22Rv1 (cell line): ENCODE measurements around the gene TIGAR.

Source experiments
- ZFX ChIP-seq: fragments of 450-650 bp; IDR thresholded peaks from 2 replicates; pipeline ENCODE4 v1.6.1; 2017; ENCODE audit warnings: antibody characterized with exemption, borderline replicate concordance
- TF ChIP-seq, protein P1 (sequence below): fragments of 450-650 bp; IDR thresholded peaks from 2 replicates; pipeline ENCODE4 v1.5.1; 2017; ENCODE audit warnings: mild to moderate bottlenecking

GRCh38 chr12:4366090-4366489, 45.1 kb downstream of the TIGAR start:
- TF ChIP-seq, protein P1, sequence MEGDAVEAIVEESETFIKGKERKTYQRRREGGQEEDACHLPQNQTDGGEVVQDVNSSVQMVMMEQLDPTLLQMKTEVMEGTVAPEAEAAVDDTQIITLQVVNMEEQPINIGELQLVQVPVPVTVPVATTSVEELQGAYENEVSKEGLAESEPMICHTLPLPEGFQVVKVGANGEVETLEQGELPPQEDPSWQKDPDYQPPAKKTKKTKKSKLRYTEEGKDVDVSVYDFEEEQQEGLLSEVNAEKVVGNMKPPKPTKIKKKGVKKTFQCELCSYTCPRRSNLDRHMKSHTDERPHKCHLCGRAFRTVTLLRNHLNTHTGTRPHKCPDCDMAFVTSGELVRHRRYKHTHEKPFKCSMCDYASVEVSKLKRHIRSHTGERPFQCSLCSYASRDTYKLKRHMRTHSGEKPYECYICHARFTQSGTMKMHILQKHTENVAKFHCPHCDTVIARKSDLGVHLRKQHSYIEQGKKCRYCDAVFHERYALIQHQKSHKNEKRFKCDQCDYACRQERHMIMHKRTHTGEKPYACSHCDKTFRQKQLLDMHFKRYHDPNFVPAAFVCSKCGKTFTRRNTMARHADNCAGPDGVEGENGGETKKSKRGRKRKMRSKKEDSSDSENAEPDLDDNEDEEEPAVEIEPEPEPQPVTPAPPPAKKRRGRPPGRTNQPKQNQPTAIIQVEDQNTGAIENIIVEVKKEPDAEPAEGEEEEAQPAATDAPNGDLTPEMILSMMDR = no peak
- TF ChIP-seq ZFX = no peak
